HG03469 (cell line): ENCODE measurements around the gene DVL1.

Experiments
- ATAC-seq: cut with Tn5 transposase; IDR thresholded peaks from one replicate; pipeline ENCODE4 v1.9.1; 2021; ENCODE audit warnings: mild to moderate bottlenecking, moderate library complexity, moderate number of reproducible peaks; ENCODE audit not compliant: unreplicated experiment

DVL1 gene

DNA sequence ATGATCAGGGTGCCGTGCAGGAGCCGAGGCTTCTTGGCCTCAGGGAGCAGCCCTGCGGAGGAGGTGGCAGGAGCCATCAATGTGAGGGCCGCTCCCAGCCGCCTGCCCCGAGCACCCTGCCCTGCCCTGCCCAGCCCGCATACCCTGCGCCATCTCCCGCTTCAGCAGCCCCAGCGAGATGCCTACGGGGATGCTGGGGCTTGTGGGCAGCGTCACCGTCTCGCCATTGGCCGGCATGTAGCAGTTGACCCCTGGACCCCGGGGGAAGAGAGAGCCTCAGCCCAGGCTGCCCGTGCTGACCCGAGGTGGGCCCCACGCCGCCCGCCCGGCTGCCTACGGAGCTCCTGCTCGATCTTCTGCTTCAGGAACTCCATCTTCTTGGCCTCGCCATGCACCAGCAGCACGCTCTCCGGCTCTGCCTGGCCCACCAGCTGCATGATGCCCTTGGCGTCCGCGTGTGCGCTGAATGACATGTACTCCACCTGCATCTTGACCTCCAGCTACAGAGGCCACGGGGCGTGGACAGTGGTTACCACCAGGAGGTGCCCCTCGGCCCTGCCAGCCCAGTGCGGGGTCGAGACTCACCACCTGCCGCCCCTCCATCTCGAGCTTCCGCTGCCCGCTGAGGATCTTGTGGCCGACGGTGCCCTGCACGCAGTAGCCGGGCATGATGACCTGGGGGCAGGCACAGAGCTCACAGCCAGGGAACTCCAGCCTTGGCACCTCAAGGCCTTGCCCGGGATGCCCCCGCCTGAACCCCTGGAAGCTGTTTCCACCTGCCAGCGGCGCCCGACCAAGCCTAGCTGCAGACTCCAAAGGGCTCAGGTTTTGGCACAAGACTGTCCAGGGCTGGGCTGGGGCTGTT is 36.5 kb downstream of the DVL1 start:
- no peak for ATAC-seq

DNA sequence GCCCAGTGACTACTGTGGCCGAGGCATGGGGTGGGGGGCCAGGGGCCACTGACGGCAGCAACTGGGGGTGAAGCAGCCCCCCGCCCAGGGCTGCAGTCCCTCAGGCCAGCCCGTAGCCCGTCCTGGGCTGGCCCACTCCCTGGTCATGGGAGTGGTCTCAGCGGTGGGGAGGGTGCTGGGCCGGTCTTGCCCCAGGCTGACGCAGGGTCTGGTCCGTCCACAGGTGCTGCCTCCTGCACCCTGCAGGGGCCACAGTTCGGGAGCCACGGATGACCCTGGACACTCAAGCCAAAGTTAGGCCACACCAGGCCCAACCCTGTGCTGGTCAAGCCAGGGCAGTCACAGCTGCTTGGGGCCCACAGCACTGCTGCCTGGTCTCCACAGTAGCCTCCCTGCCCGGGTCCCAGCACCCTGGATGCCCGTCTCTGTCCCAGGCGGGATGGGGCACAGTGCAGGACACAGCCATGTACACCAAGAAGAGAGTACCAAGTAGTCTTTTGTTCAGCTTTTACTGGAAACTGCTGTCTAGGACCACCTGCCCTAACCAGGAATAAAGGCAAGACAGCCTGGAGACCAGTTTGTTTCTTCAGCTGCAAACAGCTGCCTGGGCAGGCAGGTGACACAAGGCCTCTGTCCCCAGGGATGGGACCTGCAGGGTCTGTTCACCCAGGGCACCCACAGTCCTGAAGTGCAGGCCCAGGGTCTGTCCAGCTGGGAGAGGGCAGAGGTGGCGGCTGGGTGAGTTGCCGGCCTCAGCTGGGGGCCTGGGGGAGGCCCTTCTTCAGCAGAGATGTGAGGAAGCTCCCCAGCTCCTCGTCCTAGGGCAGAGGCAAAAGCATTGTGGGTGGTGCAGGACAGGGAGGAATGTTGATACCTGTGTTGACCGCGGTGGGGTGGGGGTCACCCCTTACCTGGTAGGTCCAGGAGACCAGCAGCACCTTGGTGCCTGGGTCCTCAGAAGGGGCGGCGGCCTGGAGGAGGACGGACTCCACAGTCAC is 37.8 kb downstream of the DVL1 start:
- no peak for ATAC-seq

DNA sequence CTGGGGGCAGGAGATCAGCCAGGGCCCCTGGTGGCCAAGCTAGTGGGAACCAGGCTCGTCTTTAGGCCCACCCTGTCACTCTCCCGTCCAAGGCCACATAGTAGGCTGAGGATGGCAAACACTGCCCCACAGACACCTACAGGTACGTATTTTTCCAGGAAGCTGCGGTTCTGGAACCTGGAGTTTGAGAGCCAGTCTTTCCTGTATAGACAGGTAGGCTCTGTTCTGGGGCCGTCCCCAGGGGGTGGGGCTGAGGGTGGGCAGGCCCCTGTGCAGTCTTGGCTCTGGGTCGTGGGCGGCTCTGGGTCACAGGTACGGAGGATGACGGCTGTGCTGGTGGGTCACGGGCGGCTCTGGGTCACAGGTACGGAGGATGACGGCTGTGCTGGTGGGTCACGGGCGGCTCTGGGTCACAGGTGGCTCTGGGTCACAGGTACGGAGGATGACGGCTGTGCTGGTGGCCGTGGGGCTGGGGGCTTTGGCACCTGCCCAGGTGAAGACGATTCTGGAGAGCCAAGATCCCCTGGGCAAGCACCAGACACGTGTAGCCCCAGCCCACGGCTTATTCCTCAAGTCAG is 38.7 kb downstream of the DVL1 start:
- no peak for ATAC-seq

DNA sequence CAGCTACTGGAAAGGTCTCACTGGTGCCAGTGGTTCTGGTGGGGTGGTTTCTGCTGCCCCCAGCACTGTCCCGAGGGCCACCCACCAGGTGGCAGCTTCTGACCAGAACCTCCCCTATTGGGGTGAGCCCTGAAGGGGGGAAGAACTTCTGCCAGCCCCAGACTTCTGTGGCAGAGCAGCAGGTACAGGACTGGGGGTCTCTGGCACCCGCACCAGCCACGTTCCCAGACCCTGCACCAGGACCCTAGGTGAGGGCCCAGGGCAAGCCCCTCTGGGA is 39.2 kb downstream of the DVL1 start:
- no peak for ATAC-seq

DNA sequence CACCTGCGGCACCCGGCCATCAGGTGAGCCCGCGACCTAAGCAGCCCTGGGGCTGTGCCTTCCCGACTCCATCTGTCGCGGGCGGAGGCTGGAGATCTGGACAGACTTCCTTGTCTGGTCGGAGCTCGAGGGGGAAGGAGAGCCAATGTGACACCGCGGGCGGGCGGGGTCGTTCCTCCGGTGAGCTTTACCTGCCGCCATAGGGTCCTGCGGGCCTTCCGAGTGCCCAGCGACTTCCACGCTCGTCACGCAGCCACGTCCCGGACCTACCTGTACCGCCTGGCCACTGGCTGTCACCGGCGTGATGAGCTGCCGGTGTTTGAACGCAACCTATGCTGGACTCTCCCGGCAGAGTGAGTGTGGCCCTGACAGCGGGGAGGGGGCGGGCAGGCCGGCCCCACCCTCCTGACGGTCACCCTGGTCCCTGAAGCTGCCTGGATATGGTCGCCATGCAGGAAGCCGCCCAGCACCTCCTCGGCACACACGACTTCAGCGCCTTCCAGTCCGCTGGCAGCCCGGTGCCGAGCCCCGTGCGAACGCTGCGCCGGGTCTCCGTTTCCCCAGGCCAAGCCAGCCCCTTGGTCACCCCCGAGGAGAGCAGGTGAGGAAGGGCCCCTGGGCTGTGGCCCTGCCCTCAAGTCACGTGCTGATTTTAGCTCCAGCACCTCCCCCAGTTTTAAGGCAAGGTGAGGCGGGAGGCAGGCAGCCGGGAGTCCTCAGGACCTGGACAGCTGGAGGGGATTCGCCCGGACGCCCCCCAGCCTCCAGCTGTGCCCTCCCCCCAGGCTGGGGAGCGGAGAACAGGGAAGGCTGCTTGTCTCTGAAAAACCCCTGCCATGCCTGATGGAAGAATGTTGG is 39.7 kb downstream of the DVL1 start:
- no peak for ATAC-seq

DNA sequence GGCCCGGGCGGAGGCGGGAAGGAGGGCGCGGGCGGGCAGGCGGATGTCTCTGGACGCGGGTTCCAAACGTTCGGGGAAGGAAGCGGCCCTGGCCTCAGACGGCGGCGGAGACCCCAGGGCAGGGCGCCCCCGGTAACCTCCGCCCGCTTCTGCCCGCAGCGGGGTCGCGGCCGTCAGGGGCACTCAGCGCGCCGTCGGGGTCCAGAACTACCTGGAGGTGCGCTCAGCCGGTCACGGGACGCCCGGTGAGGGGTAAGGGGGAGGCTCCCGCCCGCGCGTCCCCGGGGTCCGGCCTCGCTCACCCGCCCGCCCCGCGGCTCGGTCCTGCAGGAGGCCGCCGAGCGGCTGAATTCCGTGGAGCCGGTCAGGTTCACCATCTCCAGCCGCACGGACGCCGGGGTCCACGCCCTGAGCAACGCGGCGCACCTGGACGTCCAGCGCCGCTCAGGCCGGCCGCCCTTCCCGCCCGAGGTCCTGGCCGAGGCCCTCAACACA is 40.4 kb downstream of the DVL1 start:
- no peak for ATAC-seq

DNA sequence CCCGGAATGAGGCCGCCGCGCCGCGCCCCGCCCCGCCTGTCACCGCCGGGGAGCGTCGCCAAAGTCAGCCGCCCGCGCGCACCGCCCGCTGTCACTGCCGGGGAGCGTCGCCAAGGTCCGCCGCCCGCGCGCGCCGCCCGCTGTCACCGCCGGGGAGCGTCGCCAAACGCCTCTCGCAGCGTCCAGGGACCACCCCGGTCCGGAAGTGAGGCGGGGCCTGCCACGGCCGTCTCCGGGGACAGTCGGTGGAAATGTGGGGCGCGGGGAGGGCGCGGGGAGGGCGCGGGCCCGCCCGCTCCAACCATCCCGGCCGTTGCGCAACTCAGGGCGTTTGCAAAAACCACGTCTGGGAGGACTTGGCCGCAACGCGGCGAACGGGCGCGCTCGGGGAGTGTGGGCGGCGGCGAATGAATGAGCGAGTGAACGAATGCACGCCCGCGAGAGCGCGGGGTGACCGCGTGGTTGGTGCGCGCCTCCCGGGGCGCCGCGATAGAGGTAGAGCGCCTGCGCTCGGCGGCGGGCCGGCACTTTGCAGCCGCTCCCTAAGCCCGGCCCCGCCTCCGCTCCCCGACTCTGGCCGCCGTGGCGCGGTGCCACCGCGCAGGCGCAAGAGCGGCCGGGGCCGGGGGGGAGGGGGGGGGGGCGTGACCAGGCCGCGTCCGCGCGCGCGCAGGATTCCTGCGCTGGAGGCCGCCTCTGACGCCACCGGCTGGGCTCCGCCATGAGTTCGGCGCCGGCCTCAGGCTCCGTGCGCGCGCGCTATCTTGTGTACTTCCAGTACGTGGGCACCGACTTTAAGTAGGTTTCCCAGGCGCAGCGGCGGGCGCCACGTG is 41.1 kb downstream of the DVL1 start, which contains the start of the genes ACAP3 and PUSL1:
TSS of gene ACAP3 (minus strand) at position 8 of the 833 bp plus-strand sequence. CDS start 115 bp downstream, outside the sequence.
TSS of gene PUSL1 (plus strand) at position 675 of the 833 bp plus-strand sequence. CDS start at position 722, 47 bp downstream.
- ATAC-seq: peak; percentile 32

DNA sequence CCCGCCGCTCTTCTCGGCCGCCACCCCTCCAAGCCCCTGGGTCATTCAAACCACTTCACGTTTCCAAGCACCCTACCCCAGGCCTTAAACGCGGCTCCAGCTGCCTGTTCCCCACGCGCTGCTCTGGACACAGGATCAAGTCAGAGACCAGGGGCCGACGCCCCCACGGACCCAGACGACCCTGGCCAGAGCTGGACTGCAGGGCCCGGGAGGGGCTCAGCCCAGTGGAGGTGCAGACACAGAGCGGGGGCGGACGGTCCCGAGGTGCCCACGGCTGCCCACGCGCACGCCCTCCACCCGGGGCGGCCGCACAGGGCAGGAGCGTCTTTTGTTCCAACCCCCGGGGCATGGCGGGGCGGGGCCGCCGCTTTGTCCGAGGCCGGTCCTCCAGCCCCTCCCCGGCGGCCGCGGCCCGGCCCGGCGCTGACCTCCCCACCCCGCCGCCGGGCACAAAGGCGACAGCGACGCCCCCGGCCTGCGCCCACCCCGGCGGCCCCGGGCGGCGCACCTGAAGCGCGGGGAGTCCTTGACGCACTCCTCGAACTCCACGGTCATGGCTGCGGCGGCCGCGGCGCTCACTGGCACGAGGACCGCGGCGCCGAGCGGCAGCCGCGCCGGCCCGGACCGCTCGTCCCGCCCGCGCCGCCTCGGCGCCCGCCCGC is 41.8 kb downstream of the DVL1 start:
- ATAC-seq: peak; percentile 1

DNA sequence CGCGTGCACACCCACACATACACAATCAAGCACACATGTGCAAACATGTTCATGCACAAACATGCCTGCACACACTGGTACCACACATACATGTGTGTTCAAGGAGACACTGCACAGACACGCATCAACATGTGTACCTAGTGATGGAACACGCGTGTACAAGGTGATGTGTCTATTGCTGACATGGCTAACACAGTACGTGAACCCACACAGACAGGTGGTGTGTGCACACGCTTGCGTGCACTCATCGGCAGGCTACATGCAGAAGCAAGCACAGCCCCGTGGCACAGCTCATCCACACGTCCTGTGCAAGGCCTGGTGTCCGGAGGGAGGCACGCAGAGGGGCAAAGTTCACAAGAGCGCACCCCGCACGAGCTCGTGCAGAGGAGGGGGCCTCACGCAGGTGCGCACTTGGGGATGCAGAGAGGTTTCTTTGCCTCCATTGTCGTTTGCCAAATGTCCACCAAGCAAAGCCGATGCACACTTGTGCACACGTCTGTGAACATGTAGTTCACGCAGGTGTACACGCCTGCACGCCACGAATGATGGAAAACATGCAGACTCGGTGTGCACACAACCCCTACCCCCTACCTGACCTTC is 42.5 kb downstream of the DVL1 start:
- ATAC-seq: no peak

DNA sequence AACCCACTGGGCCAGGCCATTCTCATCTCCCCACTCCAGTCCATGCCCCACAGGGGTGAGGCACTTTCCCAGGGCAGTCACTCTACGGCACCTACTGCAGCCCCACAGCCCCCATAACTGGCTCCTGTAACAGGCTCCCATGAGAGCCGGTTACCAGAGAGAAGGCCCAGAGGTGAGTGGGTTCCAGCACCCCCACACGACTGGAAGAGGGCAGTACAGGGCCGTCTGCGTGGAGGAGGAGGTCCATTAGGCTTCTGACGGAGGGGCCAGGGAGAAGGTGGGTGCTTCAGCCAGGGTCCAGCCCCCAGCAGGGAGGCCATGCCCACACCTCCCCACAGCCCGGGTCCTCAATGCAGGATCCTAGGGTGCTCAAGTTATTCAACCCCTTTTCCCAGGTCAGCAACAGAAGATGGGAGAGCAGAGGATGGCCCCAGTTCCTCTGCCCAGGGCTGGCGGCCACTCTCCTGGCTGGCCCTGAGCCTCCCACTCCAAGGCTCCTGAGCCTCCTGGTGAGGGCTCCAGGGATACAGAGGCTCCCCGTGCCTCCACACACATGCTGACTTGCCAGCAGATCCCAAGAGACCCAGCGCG is 43.1 kb downstream of the DVL1 start:
- no peak for ATAC-seq

DNA sequence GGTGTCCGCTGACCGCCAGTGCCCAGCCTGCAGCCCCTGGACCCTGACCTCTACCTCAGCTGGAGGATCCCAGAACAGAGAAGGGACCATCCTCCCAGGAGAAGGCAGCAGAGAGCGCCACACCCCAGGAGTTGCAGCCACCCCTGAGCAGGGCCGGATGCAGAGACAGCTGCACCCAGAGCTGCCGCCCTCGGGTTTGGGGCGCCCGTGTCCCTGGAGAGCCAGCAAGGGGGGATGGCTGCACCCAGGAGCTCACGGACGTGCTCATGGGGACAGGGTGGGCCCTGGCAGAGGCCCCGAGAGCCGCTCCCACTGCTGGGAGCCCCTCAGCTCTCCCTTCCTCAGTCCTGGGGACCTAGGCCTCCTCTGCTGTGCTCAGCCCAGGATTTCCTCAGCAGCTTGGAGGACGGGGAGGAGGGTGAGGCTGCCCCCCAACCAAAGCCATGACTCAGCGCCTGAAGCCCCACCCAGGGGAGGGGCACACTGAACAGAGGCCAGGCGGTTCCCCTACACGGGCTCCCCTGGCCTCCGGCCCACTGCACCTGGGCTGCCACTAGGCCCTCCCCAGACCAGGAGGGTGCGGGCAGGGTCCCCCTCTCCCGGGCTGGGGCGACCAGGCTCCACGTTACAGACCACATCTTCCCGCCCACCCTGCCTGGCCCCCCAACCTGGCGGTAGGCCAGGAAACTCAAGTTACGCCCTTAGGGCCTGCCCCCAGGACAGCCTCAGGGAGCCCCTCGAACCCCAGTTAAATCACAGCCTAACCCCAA is 43.7 kb downstream of the DVL1 start:
- no peak for ATAC-seq

DNA sequence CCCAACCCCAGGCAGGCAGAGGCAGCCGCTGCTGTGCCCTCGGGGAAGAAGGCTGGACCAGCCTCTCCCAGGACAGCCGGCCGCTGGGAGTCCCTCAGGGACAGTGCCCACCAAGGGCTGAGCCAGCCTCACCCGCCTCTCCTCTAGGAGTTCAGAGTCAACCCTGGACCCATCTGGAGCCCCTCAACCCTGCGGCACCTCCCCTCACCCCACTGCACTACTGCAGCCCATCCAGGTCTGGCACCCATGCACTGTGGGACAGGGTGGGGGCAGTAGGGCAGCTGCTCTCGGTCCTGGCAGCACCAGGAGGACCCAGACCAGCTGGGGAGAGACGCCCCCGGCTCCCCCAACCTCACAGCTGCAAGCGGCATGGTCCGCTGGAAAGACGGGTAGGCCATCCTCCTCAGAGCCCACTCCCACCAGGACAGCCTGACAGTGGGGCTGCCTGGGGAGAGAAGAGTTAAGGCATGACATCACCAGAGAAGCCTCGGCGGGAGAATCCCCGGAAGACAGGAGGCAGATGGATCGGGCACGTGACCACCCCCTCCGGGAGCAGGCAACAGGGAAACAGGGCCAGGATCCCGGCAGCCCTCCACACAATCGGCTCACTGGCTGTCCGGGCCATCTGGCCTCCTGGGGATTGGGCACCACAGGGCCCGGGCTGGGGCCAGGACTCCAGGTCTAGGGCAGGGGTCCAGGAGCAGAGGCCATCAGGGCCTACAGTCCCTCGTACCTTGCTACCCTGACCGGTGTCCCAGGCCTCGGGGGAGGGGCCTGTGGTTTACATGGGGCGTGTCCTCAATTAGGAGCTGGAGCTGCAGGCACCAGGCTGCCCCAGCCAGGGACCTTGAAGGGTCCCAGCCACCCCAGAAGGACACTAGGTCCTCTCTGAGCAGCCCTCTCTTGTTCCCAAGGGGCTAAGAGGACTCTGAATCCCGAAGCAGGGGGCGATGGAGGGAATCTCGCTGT is 44.6 kb downstream of the DVL1 start:
- ATAC-seq: no peak

DNA sequence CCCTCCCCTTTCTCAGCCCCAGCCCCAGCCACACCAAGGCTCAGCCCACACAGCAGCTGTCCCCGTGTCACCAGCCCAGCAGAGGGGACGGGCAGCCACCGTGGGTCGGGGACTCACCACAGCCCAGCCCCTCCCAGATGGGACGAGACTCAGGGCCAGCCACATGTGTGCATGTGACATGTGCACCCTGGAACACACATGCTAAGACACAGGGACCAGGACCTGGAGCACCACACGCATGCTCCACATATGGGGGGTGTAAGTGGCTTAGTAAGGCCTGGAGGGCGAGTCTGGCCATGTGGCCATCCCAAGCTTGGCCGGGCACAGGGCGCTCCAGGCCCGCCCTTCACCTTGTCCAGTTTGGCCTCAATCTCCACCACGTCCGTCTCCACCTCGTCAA is 45.5 kb downstream of the DVL1 start:
- ATAC-seq: no peak

DNA sequence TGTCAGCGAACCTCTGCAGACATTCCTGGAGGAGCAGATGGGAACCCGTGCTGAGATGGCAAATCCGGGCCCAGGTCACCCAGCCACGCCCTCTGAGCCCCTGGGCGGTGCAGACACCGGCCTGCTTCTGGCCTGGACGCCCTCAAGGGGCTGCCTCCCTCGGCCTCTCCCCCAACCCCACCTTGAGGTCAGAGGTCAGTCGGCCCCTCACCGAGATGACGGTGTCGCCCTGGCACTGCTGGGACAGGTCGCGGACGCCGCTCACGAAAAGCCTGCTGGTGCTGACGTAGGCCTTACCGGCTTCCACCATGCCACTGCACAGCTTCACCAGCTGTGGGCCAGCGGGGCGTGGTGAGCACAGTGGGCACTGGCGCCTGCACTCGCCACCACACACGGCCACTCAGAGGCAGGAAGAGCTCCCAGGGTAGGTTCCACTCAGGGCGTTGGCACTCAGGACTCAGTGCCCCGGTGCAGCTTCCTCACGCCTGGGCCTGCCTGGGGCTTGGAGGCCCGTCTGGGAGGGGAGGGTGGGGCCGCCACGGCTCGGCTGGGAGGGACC is 46.2 kb downstream of the DVL1 start:
- ATAC-seq: no peak

DNA sequence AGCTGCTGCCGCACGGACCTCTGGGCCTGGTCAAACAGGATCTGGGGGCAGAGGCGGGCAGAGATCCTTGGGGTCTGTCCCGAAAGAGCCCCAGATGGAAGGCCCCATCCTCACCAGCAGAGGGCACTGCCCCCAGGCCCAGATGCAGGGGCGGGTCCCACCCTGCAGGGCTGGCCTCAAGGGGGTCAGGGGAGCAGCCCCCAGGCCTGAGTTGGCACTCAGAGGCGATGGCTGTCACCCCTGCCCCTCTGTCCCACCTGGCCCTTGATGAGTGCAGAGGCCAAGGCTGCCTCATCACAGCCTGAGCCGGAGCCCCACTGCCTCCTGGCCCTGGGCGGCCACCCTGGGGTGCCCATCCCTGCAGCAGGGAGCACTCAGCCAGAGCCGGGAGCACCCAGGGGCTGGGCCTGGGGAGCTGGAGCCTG is 47.2 kb downstream of the DVL1 start:
- ATAC-seq: no peak

DNA sequence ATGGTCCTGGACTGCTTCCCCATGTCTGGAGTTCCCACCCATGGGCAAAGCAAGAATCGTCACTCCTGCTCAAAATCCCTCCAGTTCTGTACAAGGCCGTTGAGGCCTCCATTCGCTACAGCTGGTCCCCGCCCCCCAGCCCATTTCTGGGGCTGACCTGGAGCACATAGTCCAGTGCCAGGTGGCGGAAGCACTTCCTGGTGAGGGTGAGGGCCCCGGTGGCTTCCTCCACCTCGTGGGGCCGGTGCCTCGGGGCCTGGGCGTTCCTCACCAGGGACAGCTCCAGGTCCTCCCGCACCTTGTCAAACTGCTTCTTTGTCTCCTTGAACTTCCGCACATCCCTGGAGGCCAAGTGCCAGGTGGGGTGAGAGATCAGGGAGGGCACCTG is 48.9 kb downstream of the DVL1 start:
- no peak for ATAC-seq
